Right lobe of liver (tissue), 6 donors: Measurements from ENCODE around the gene GRP. TPM values are rescaled to one million over a fixed set of nuclear protein-coding genes. Genes with fewer than 3 reads are reported as not detected.

ENCODE experiments used
- ATAC-seq, 4 donors: fragments of 200-7000 bp; cut with Tn5 transposase; one replicate each; pipeline ENCODE4 v1.9.1; 2020; ENCODE audit warnings: mild to moderate bottlenecking in 4 of 4, moderate library complexity in 4 of 4
- DNase-seq, 3 donors: peaks; one replicate each; pipeline ENCODE4 v3.0.0-alpha.2; 2020
- H3K27ac ChIP-seq, 3 donors: fragments of 200-600 bp; one replicate each; pipeline ENCODE4 v1.8.0; 2022
- H3K27me3 ChIP-seq, 2 donors: fragments of 200-600 bp; one replicate each; pipeline ENCODE4 v1.8.0; 2022
- H3K36me3 ChIP-seq, 4 donors: fragments of 200-600 bp; sonication (generic) in 1 of 4; one replicate each; pipeline versions ENCODE4 v1.5.1 to v1.8.0; 2017 to 2022; ENCODE audit warnings: control low read depth in 1 of 4
- H3K4me1 ChIP-seq, 4 donors: fragments of 200-600 bp; sonication (generic) in 1 of 4; one replicate each; pipeline versions ENCODE4 v1.5.1 to v1.8.0; 2017 to 2022; ENCODE audit warnings: control low read depth in 1 of 4
- H3K4me3 ChIP-seq, 3 donors: fragments of 200-600 bp; one replicate each; pipeline ENCODE4 v1.8.0; 2022
- H3K9me3 ChIP-seq, 4 donors: fragments of 200-600 bp; sonication (generic) in 1 of 4; one replicate each; pipeline versions ENCODE4 v1.5.1 to v1.8.0; 2017 to 2022; ENCODE audit warnings: control low read depth in 1 of 4
- CTCF ChIP-seq, 4 donors: fragments of 200-600 bp in 3 of 4; fragments of 450-650 bp in 1 of 4; IDR thresholded peaks; one replicate each; pipeline versions ENCODE4 v1.5.1 to v1.8.0; 2016 to 2022; ENCODE audit warnings: antibody characterized with exemption in 4 of 4, mild to moderate bottlenecking in 2 of 4
- POLR2A ChIP-seq: fragments of 450-650 bp; IDR thresholded peaks from one replicate; pipeline ENCODE4 v1.6.1; 2017; ENCODE audit warnings: antibody characterized with exemption, mild to moderate bottlenecking
- WGBS: methylation state at CpG from one replicate; pipeline ENCODE4 v1.1.6; 2018; ENCODE audit warnings: low coverage, low lambda C conversion rate; ENCODE audit not compliant: insufficient coverage; ENCODE audit errors: missing lambda C conversion rate; 5-methylcytosine and 5-hydroxymethylcytosine counted together
- intact Hi-C, 2 donors: fragments of 100-400 bp; cut with DNase I; formaldehyde crosslinking; loops; one replicate each; pipeline versions ENCODE4 v1.11.2 to v1.14.1; 2022
- total RNA-seq, 6 experiments: library from RNA; depleted of rRNA in 2 of 6; stranded (reverse); fragments of >200 nt in 2 of 6; fragmentation: NEBNext Ultra II Directional in 3 of 6; extraction: Animal tissue kit (Norgen Biotek cat#: 25700) in 3 of 6; gene quantifications; one replicate each; pipeline versions ENCODE4 v1.1.0 to v1.2.4, GENCODE V29; 2016 to 2023
- donor health status: DM: no; HTN: yes; CAD: no.
- donor health status: DM: no; HTN: no; CAD: no.
- donor health status: DM: no; HTN: no; CAD: no.
- donor health status: DM: no; HTN: yes; CAD: no.
- donor health status: DM: no; HTN: yes; CAD: no.

Gene GRP
- total RNA-seq, 6 experiments from 2014 or later, result not detected

GRCh38 chr18:59198215-59198614, 21.7 kb upstream of the GRP start:
- Histone ChIP-seq H3K36me3 (no peaks in the 10 kb centered on the region), H3K9me3 (no peaks in the 10 kb centered on the region), H3K27ac (no peak overlapping the region), H3K4me1 (no peaks in the 10 kb centered on the region), H3K4me3 (no peak overlapping the region), H3K27me3 (no peaks in the 10 kb centered on the region)
- no peak for TF ChIP-seq POLR2A
- no peak for DNase-seq
- intact Hi-C loops, result no loop called here
- 72% methylated on average over 6 of the region's 6 CpGs for WGBS
- no peak for ATAC-seq

- ATAC-seq (no peak), DNase-seq (no peak)
- H3K27ac ChIP-seq, result no peak overlapping the region
- H3K36me3 ChIP-seq, result no peaks in the 10 kb centered on the region
- H3K4me3 ChIP-seq, result no peak overlapping the region
- WGBS, result 59% methylated on average over 2 of the region's 3 CpGs
- intact Hi-C loops, result no loop called here
- no peaks in the 10 kb centered on the region for H3K9me3 ChIP-seq
- no peaks in the 10 kb centered on the region for H3K4me1 ChIP-seq
- no peak for TF ChIP-seq POLR2A
- no peaks in the 10 kb centered on the region for H3K27me3 ChIP-seq
Measured at GRCh38 chr18:59200787-59201186, 19.2 kb upstream of the GRP start.

GRCh38 chr18:59202258-59202820, 17.6 kb upstream of the GRP start:
- no peaks in the 10 kb centered on the region for H3K36me3 ChIP-seq
- ATAC-seq, result no peak
- H3K27me3 ChIP-seq, result no peaks in the 10 kb centered on the region
- TF ChIP-seq CTCF (IDR thresholded peaks at IDR 0.05) (no peak), POLR2A (no peak)
- no peaks in the 10 kb centered on the region for H3K9me3 ChIP-seq
- no peaks in the 10 kb centered on the region for H3K4me1 ChIP-seq
- intact Hi-C loops, result no loop called here
- no peak overlapping the region for H3K27ac ChIP-seq
- no peak for DNase-seq
- no peak overlapping the region for H3K4me3 ChIP-seq

- no peak for TF ChIP-seq CTCF (IDR thresholded peaks at IDR 0.05)
- TF ChIP-seq POLR2A, result no peak
- Histone ChIP-seq H3K27ac (no peak overlapping the region), H3K9me3 (no peaks in the 10 kb centered on the region), H3K4me1 (no peaks in the 10 kb centered on the region), H3K4me3 (no peak overlapping the region), H3K36me3 (no peaks in the 10 kb centered on the region), H3K27me3 (no peaks in the 10 kb centered on the region)
- no peak for ATAC-seq
- DNase-seq, result no peak
- intact Hi-C loops, result no loop called here
- 72% methylated on average over 6 of the region's 6 CpGs for WGBS
Measured at GRCh38 chr18:59207506-59207905, 12.5 kb upstream of the GRP start.

- no peak for ATAC-seq
- 44% methylated on average over 5 of the region's 6 CpGs for WGBS
- Histone ChIP-seq H3K27me3 (no peaks in the 10 kb centered on the region), H3K4me3 (no peak overlapping the region), H3K9me3 (no peaks in the 10 kb centered on the region), H3K4me1 (no peaks in the 10 kb centered on the region), H3K27ac (no peak overlapping the region), H3K36me3 (no peaks in the 10 kb centered on the region)
- TF ChIP-seq CTCF (IDR thresholded peaks at IDR 0.05), result no peak
- TF ChIP-seq POLR2A, result no peak
- DNase-seq, result no peak
- intact Hi-C loops, result no loop called here
Measured at GRCh38 chr18:59208602-59209125, 11.3 kb upstream of the GRP start.

GRCh38 chr18:59210299-59210698, 9.7 kb upstream of the GRP start:
- no peak for DNase-seq
- intact Hi-C loops, result no loop called here
- Histone ChIP-seq H3K9me3 (no peaks in the 10 kb centered on the region), H3K27ac (no peak overlapping the region), H3K4me3 (no peak overlapping the region), H3K27me3 (no peaks in the 10 kb centered on the region), H3K36me3 (no peaks in the 10 kb centered on the region), H3K4me1 (no peaks in the 10 kb centered on the region)
- ATAC-seq, result no peak
- WGBS, result 68% methylated on average over 4 of the region's 4 CpGs
- no peak for TF ChIP-seq CTCF (IDR thresholded peaks at IDR 0.05)
- TF ChIP-seq POLR2A, result no peak
